ENCODE measurements around the gene VPS11. TPM values are rescaled to one million over a fixed set of nuclear protein-coding genes. Genes with fewer than 3 reads are reported as not detected.

The VPS11 gene
- total RNA-seq, 6 experiments from 2014 or later, result 27.4 to 31.4 (median 27.8) TPM

GRCh38 chr11:119112314-119113020 lies 44.8 kb downstream of the VPS11 start:
- peaks cover 32% of the 10 kb centered on the region; the same call in 1 of the 2 replicates for H3K36me3 Mint-ChIP-seq (ENCODE audit: low read depth)
- peak overlapping the region; percentile 53; the same call in 1 of the 2 replicates for H3K27ac Mint-ChIP-seq
- H3K4me3 Mint-ChIP-seq, result no peak overlapping the region
- H3K9me3 Mint-ChIP-seq, result no peaks in the 10 kb centered on the region
- no peak for TF ChIP-seq CTCF (IDR thresholded peaks at IDR 0.05)
- peaks cover 26% of the 10 kb centered on the region for H3K4me1 Mint-ChIP-seq (ENCODE audit: low read depth)
- no peaks in the 10 kb centered on the region; the same call in 1 of the 2 replicates for H3K27me3 Mint-ChIP-seq (ENCODE audit: insufficient read depth)
- no peak for DNase-seq

- H3K27me3 Mint-ChIP-seq (ENCODE audit: insufficient read depth), result no peaks in the 10 kb centered on the region; the same call in 1 of the 2 replicates
- peaks cover 18% of the 10 kb centered on the region for H3K4me1 Mint-ChIP-seq (ENCODE audit: low read depth)
- H3K27ac Mint-ChIP-seq, result no peak overlapping the region
- DNase-seq, result no peak
- H3K36me3 Mint-ChIP-seq (ENCODE audit: low read depth), result peaks cover 32% of the 10 kb centered on the region; the same call in 1 of the 2 replicates
- H3K4me3 Mint-ChIP-seq, result no peak overlapping the region
- no peaks in the 10 kb centered on the region for H3K9me3 Mint-ChIP-seq
- TF ChIP-seq CTCF (IDR thresholded peaks at IDR 0.05), result no peak
Measured at GRCh38 chr11:119113716-119114115, 46.1 kb downstream of the VPS11 start.

- H3K9me3 Mint-ChIP-seq, result no peaks in the 10 kb centered on the region
- no peak for TF ChIP-seq CTCF (IDR thresholded peaks at IDR 0.05)
- DNase-seq, result no peak
Measured at GRCh38 chr11:119114351-119114750, 46.7 kb downstream of the VPS11 start.

GRCh38 chr11:119115484-119116234 lies 48.0 kb downstream of the VPS11 start:
- Mint-ChIP-seq H3K36me3 (ENCODE audit: low read depth) (peaks cover 27% of the 10 kb centered on the region; the same call in 1 of the 2 replicates), H3K27me3 (ENCODE audit: insufficient read depth) (no peaks in the 10 kb centered on the region; the same call in 1 of the 2 replicates), H3K27ac (no peak overlapping the region), H3K9me3 (no peaks in the 10 kb centered on the region), H3K4me1 (ENCODE audit: low read depth) (peaks cover 18% of the 10 kb centered on the region), H3K4me3 (no peak overlapping the region)
- DNase-seq, result no peak
- no peak for TF ChIP-seq CTCF (IDR thresholded peaks at IDR 0.05)

More at GRCh38 chr11:119114351-119114750, 46.7 kb downstream of the VPS11 start:
- H3K4me3 Mint-ChIP-seq, result no peak overlapping the region
- H3K4me1 Mint-ChIP-seq (ENCODE audit: low read depth), result peaks cover 12% of the 10 kb centered on the region
- H3K36me3 Mint-ChIP-seq (ENCODE audit: low read depth), result peaks cover 32% of the 10 kb centered on the region; the same call in 1 of the 2 replicates
- no peak overlapping the region for H3K27ac Mint-ChIP-seq
- no peaks in the 10 kb centered on the region; the same call in 1 of the 2 replicates for H3K27me3 Mint-ChIP-seq (ENCODE audit: insufficient read depth)

DNA sequence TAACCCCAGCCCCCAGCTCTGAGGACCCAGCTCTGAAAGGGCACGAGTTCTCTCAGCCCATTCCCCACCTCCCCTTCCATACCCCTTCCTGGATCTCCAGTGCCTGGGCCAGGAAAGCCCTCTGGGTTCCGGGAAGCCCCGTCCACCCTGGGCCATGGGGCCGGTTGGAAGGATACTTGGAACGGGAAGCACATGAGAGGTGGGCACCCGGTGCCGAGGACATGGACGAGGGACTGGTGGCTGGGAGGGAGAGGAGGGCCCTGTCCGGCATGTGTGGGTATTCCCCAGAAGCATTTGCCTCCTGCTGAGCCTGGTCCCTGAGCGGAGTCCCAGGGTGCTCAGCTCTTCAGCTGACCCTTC lies 48.6 kb downstream of the VPS11 start:
- no peak for TF ChIP-seq CTCF (IDR thresholded peaks at IDR 0.05)
- peaks cover 26% of the 10 kb centered on the region; the same call in 1 of the 2 replicates for H3K36me3 Mint-ChIP-seq (ENCODE audit: low read depth)
- no peak overlapping the region for H3K27ac Mint-ChIP-seq
- no peak overlapping the region for H3K4me3 Mint-ChIP-seq
- H3K4me1 Mint-ChIP-seq (ENCODE audit: low read depth), result peaks cover 22% of the 10 kb centered on the region
- no peak for DNase-seq
- H3K27me3 Mint-ChIP-seq (ENCODE audit: insufficient read depth), result no peaks in the 10 kb centered on the region; the same call in 1 of the 2 replicates
- no peaks in the 10 kb centered on the region for H3K9me3 Mint-ChIP-seq

All from HFFc6 (cell line).